Trophoblast cell (in vitro differentiated cells and primary cell): ENCODE results near the gene MAML3.

Experiments
- DNase-seq, 2 donors: peaks; one replicate each; pipeline ENCODE4 v3.0.0-alpha.2; 2016
- H2AFZ ChIP-seq: 2 replicates; pipeline ENCODE4 v1.6.1; 2013; ENCODE audit warnings: low read length, moderate library complexity, mild to moderate bottlenecking; ENCODE audit not compliant: insufficient read depth, poor library complexity
- H2AK5ac ChIP-seq: 2 replicates; pipeline ENCODE4 v1.6.1; 2013; ENCODE audit warnings: mild to moderate bottlenecking, low read length
- H2BK120ac ChIP-seq: 2 replicates; pipeline ENCODE4 v1.6.1; 2013; ENCODE audit warnings: low read length, mild to moderate bottlenecking, moderate library complexity; ENCODE audit not compliant: insufficient read depth, poor library complexity
- H2BK12ac ChIP-seq: 2 replicates; pipeline ENCODE4 v1.6.1; 2013; ENCODE audit warnings: mild to moderate bottlenecking, low read length, moderate library complexity
- H2BK5ac ChIP-seq: 2 replicates; pipeline ENCODE4 v1.6.1; 2013; ENCODE audit warnings: low read length, low read depth, moderate library complexity, mild to moderate bottlenecking; ENCODE audit not compliant: poor library complexity
- H3K14ac ChIP-seq: 2 replicates; pipeline ENCODE4 v1.6.1; 2013; ENCODE audit warnings: mild to moderate bottlenecking, low read length
- H3K18ac ChIP-seq: 2 replicates; pipeline ENCODE4 v1.6.1; 2013; ENCODE audit warnings: mild to moderate bottlenecking, low read length
- H3K23ac ChIP-seq: 2 replicates; pipeline ENCODE4 v1.6.1; 2013; ENCODE audit warnings: low read length
- H3K27ac ChIP-seq: 2 replicates; pipeline ENCODE4 v1.5.1; 2013; ENCODE audit warnings: low read depth, mild to moderate bottlenecking, inconsistent platforms, low read length, moderate library complexity
- H3K27me3 ChIP-seq: 2 replicates; pipeline ENCODE4 v1.6.1; 2013; ENCODE audit warnings: inconsistent platforms, mild to moderate bottlenecking, low read length, moderate library complexity; ENCODE audit not compliant: insufficient read depth
- H3K36me3 ChIP-seq, 2 experiments: 1 replicate in 1 of 2; 2 replicates in 1 of 2; pipeline ENCODE4 v1.6.1; 2013; ENCODE audit warnings: low read length in 2 of 2, mild to moderate bottlenecking in 2 of 2, moderate library complexity in 1 of 2; ENCODE audit not compliant: insufficient read depth in 2 of 2, control insufficient read depth in 1 of 2
- H3K4ac ChIP-seq: 2 replicates; pipeline ENCODE4 v1.6.1; 2013; ENCODE audit warnings: low read depth, mild to moderate bottlenecking, low read length, moderate library complexity
- H3K4me1 ChIP-seq, 2 experiments: 1 replicate in 1 of 2; 2 replicates in 1 of 2; pipeline ENCODE4 v1.6.1; 2013; ENCODE audit warnings: low read length in 2 of 2, mild to moderate bottlenecking in 2 of 2, moderate library complexity in 1 of 2; ENCODE audit not compliant: insufficient read depth in 2 of 2, control insufficient read depth in 1 of 2
- H3K4me2 ChIP-seq: 2 replicates; pipeline ENCODE4 v1.6.1; 2013; ENCODE audit warnings: inconsistent platforms, mild to moderate bottlenecking, low read length, moderate library complexity
- H3K4me3 ChIP-seq: 2 replicates; pipeline ENCODE4 v1.5.1; 2013; ENCODE audit warnings: mild to moderate bottlenecking, low read depth, low read length, inconsistent platforms
- H3K79me1 ChIP-seq: one replicate; pipeline ENCODE4 v1.6.1; 2013; ENCODE audit warnings: low read length
- H3K79me2 ChIP-seq: 2 replicates; pipeline ENCODE4 v1.6.1; 2013; ENCODE audit warnings: low read length, mild to moderate bottlenecking; ENCODE audit not compliant: control insufficient read depth, insufficient read depth, poor library complexity
- H3K9ac ChIP-seq: 2 replicates; pipeline ENCODE4 v1.6.1; 2013; ENCODE audit warnings: mild to moderate bottlenecking, low read length
- H3K9me3 ChIP-seq: 2 replicates; pipeline ENCODE4 v1.6.1; 2013; ENCODE audit warnings: low read depth, mild to moderate bottlenecking, control low read depth, inconsistent platforms, low read length; ENCODE audit not compliant: insufficient read depth
- H4K12ac ChIP-seq: 2 replicates; pipeline ENCODE4 v1.6.1; 2013; ENCODE audit warnings: low read depth, mild to moderate bottlenecking, low read length, moderate library complexity
- H4K8ac ChIP-seq: 2 replicates; pipeline ENCODE4 v1.6.1; 2013; ENCODE audit warnings: low read depth, mild to moderate bottlenecking, low read length, moderate library complexity
- H4K91ac ChIP-seq: one replicate; pipeline ENCODE4 v1.6.1; 2013; ENCODE audit warnings: low read depth, mild to moderate bottlenecking, low read length, moderate library complexity
- WGBS: extraction: QIAGEN DNeasy Blood & Tissue Kit; methylation state at CpG from one replicate; pipeline ENCODE4 v1.1.7; 2013; ENCODE audit warnings: missing lambda C conversion rate; ENCODE audit not compliant: insufficient read length, insufficient coverage; ENCODE audit errors: extremely low coverage; 5-methylcytosine and 5-hydroxymethylcytosine counted together

MAML3 gene

DNA sequence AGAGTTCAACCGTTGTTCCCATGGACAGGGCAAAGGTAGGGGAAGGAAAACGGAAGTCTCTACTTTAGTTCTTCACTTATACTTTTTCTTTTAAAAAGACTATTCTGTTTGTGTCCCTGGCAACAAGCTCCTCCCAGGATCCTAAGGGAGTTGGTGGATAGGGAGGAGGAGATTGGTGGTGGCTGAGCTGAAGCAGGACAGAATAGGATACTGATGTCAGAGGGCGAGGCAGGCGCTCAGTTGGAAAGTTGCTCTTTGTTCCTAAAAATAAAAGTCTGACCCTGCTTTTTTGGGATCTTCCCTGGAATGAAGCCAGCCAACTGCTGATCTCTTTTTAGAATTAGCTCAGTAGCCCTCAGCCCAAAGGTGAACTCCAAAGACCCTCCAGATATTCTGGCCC lies 383.6 kb downstream of the MAML3 start:
- no peak overlapping the region for H2BK12ac ChIP-seq
- DNase-seq, result no peak

DNA sequence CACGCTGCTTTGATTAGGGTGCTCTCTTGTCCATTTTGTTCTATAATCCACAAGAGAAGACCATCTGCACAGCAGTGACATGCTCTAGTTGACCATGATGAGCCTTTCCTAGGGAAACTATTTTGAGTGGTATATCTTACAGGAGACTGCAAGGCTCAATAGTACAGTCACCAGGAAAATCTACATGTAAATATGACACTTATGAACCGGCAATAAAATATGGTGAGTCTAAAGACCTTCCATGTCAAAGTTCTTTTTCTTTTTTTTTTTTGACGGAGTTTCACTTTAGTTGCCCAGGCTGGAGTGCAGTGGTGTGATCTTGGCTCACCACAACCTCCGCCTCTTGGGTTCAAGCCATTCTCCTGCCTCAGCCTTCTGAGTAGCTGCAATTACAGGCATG lies 384.6 kb downstream of the MAML3 start:
- Histone ChIP-seq H3K27ac (no peak overlapping the region), H3K4me3 (no peak overlapping the region), H3K4me1 (no peaks in the 10 kb centered on the region), H2AFZ (no peak overlapping the region), H2BK120ac (no peak overlapping the region), H3K14ac (no peak overlapping the region), H2BK5ac (no peak overlapping the region), H2BK12ac (no peak overlapping the region), H3K79me1 (no peaks in the 10 kb centered on the region), H3K9ac (no peak overlapping the region), H3K27me3 (no peaks in the 10 kb centered on the region), H3K4ac (no peak overlapping the region), H3K36me3 (peaks cover 0 to 1% of the 10 kb centered on the region in 2 experiments), H3K9me3 (no peaks in the 10 kb centered on the region), H4K12ac (no peak overlapping the region), H3K4me2 (no peak overlapping the region), H2AK5ac (no peak overlapping the region), H3K18ac (no peak overlapping the region), H3K79me2 (no peaks in the 10 kb centered on the region), H3K23ac (no peak overlapping the region), H4K91ac (no peak overlapping the region), H4K8ac (no peak overlapping the region)
- WGBS, result no CpG with 5 or more reads among the region's 4 CpGs
- DNase-seq, result no peak

More for the DNA sequence above, 383.6 kb downstream of the MAML3 start:
- no peak overlapping the region for H3K4ac ChIP-seq
- H3K23ac ChIP-seq, result no peak overlapping the region
- H4K8ac ChIP-seq, result no peak overlapping the region
- H4K12ac ChIP-seq, result no peak overlapping the region
- no peak overlapping the region for H3K4me3 ChIP-seq
- H3K36me3 ChIP-seq, result peaks cover 0 to 1% of the 10 kb centered on the region in 2 experiments
- no peaks in the 10 kb centered on the region for H3K79me2 ChIP-seq
- no peak overlapping the region for H2BK120ac ChIP-seq
- H3K27me3 ChIP-seq, result no peaks in the 10 kb centered on the region
- no peak overlapping the region for H3K14ac ChIP-seq
- H3K4me1 ChIP-seq, result no peaks in the 10 kb centered on the region
- no CpG with 5 or more reads among the region's 4 CpGs for WGBS
- H4K91ac ChIP-seq, result no peak overlapping the region
- no peak overlapping the region for H3K9ac ChIP-seq
- H3K4me2 ChIP-seq, result no peak overlapping the region
- no peak overlapping the region for H3K18ac ChIP-seq
- H3K27ac ChIP-seq, result no peak overlapping the region
- no peak overlapping the region for H2AFZ ChIP-seq
- H3K9me3 ChIP-seq, result no peaks in the 10 kb centered on the region
- no peaks in the 10 kb centered on the region for H3K79me1 ChIP-seq
- H2AK5ac ChIP-seq, result no peak overlapping the region
- H2BK5ac ChIP-seq, result no peak overlapping the region

- Histone ChIP-seq H2BK120ac (no peak overlapping the region), H3K23ac (no peak overlapping the region), H3K27ac (no peak overlapping the region), H3K4ac (no peak overlapping the region), H4K8ac (no peak overlapping the region), H2BK12ac (no peak overlapping the region), H3K27me3 (no peaks in the 10 kb centered on the region), H2AFZ (no peak overlapping the region), H4K12ac (no peak overlapping the region), H3K18ac (no peak overlapping the region), H2BK5ac (no peak overlapping the region), H2AK5ac (no peak overlapping the region), H3K79me1 (no peaks in the 10 kb centered on the region), H3K9me3 (no peaks in the 10 kb centered on the region), H3K79me2 (no peaks in the 10 kb centered on the region), H3K4me1 (no peaks in the 10 kb centered on the region), H3K36me3 (peaks cover 0 to 1% of the 10 kb centered on the region in 2 experiments), H3K4me3 (no peak overlapping the region), H3K9ac (no peak overlapping the region), H4K91ac (no peak overlapping the region), H3K4me2 (no peak overlapping the region), H3K14ac (no peak overlapping the region)
- DNase-seq, result peak; percentile 19 to 65
- no CpG with 5 or more reads among the region's 4 CpGs for WGBS
Measured at GRCh38 chr4:139768896-139769295, 385.1 kb downstream of the MAML3 start.

DNA sequence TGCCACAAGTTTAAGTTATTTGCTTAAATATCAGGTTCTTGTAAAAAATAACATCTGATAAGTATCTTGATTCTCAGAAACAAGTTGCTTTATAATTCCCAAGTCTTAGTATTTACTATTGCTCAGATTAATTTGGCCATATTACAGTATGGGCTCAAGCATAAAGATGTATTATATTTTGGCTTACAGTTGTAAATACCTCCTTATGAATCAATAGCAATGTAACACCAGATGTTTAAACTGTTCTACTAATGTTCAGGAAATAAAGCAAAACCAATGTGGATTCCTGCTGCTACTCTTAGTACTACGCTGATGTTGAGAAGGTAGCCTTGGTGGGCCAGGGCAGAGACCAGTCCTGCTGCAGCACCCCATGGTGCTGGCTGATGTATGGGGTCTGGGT lies 385.6 kb downstream of the MAML3 start:
- H3K4me2 ChIP-seq, result no peak overlapping the region
- no peak overlapping the region for H3K23ac ChIP-seq
- peaks cover 0 to 1% of the 10 kb centered on the region in 2 experiments for H3K36me3 ChIP-seq
- no peak overlapping the region for H2BK5ac ChIP-seq
- H3K27me3 ChIP-seq, result no peaks in the 10 kb centered on the region
- H3K79me2 ChIP-seq, result no peaks in the 10 kb centered on the region
- no peak overlapping the region for H2AFZ ChIP-seq
- no peaks in the 10 kb centered on the region for H3K4me1 ChIP-seq
- no peak overlapping the region for H2BK120ac ChIP-seq
- H3K27ac ChIP-seq, result no peak overlapping the region
- no peaks in the 10 kb centered on the region for H3K79me1 ChIP-seq
- no peak overlapping the region for H3K9ac ChIP-seq
- H3K14ac ChIP-seq, result no peak overlapping the region
- H3K4me3 ChIP-seq, result no peak overlapping the region
- WGBS, result no CpG with 5 or more reads among the region's 1 CpG
- no peaks in the 10 kb centered on the region for H3K9me3 ChIP-seq
- H4K8ac ChIP-seq, result no peak overlapping the region
- H3K4ac ChIP-seq, result no peak overlapping the region
- DNase-seq, result no peak
- H4K12ac ChIP-seq, result no peak overlapping the region
- H3K18ac ChIP-seq, result no peak overlapping the region
- H4K91ac ChIP-seq, result no peak overlapping the region
- no peak overlapping the region for H2BK12ac ChIP-seq
- no peak overlapping the region for H2AK5ac ChIP-seq
